ENCODE measurements around the gene SMO.
A peak's percentile ranks its signal among the peaks of the same experiment; 100 is the strongest.

SMO gene

DNA sequence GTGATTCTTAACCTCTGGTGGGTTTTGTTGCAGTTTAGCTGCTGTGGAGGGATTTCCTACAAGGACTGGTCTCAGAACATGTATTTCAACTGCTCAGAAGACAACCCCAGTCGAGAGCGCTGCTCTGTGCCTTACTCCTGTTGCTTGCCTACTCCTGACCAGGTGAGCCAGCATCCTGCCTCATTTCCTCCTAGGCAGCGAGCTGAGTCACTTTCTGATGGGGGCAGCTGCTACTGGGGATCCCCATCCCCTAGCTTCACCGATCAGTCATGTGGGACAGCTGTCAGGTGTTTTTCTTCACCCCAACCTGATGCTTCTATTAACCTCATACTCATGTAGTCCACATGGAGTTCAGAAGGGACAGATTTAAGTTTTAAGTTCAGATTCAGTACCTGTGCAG lies 21.7 kb upstream of the SMO start:
- no peaks in the 10 kb centered on the region for H3K27me3 ChIP-seq (replicated peaks; ENCODE audit: control insufficient read depth, insufficient read depth, low read length)
- DNase-seq (ENCODE audit: extremely low read depth, insufficient read length), result peak; percentile 60
- peaks cover 31% of the 10 kb centered on the region for H3K36me3 ChIP-seq (ENCODE audit: control insufficient read depth, insufficient read depth, low read length)
- no peak overlapping the region for H3K4me3 ChIP-seq (replicated peaks; ENCODE audit: low read depth, low read length)
- TF ChIP-seq, protein P1, sequence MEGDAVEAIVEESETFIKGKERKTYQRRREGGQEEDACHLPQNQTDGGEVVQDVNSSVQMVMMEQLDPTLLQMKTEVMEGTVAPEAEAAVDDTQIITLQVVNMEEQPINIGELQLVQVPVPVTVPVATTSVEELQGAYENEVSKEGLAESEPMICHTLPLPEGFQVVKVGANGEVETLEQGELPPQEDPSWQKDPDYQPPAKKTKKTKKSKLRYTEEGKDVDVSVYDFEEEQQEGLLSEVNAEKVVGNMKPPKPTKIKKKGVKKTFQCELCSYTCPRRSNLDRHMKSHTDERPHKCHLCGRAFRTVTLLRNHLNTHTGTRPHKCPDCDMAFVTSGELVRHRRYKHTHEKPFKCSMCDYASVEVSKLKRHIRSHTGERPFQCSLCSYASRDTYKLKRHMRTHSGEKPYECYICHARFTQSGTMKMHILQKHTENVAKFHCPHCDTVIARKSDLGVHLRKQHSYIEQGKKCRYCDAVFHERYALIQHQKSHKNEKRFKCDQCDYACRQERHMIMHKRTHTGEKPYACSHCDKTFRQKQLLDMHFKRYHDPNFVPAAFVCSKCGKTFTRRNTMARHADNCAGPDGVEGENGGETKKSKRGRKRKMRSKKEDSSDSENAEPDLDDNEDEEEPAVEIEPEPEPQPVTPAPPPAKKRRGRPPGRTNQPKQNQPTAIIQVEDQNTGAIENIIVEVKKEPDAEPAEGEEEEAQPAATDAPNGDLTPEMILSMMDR (IDR thresholded peaks at IDR 0.05; ENCODE audit: insufficient read depth, low read length, poor library complexity, severe bottlenecking), result no peak

DNA sequence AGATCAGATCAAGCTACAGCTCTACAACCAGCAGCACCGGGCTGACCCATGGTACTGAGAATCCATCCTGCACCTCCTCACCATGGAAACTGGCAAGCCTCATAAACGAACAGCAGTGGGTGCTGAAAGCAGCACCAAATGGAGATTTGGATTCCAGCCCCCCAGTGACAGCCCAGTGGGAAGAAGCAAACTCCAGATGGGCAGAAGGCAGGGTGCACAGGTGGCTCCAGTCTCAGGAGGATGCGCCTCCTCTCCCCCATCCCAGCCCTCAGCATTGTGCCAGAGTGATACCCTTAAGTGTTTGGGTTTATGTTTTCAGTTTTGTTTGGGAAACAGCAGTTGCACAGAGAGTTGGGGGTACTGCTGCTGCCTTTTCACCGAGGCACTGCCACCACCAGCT lies 20.6 kb upstream of the SMO start:
- TF ChIP-seq, protein P1 (IDR thresholded peaks at IDR 0.05; ENCODE audit: insufficient read depth, low read length, poor library complexity, severe bottlenecking), result no peak
- Histone ChIP-seq H3K4me3 (replicated peaks; ENCODE audit: low read depth, low read length) (no peak overlapping the region), H3K27me3 (replicated peaks; ENCODE audit: control insufficient read depth, insufficient read depth, low read length) (no peaks in the 10 kb centered on the region), H3K36me3 (ENCODE audit: control insufficient read depth, insufficient read depth, low read length) (peaks cover 25% of the 10 kb centered on the region)
- no peak for DNase-seq (ENCODE audit: extremely low read depth, insufficient read length)

DNA sequence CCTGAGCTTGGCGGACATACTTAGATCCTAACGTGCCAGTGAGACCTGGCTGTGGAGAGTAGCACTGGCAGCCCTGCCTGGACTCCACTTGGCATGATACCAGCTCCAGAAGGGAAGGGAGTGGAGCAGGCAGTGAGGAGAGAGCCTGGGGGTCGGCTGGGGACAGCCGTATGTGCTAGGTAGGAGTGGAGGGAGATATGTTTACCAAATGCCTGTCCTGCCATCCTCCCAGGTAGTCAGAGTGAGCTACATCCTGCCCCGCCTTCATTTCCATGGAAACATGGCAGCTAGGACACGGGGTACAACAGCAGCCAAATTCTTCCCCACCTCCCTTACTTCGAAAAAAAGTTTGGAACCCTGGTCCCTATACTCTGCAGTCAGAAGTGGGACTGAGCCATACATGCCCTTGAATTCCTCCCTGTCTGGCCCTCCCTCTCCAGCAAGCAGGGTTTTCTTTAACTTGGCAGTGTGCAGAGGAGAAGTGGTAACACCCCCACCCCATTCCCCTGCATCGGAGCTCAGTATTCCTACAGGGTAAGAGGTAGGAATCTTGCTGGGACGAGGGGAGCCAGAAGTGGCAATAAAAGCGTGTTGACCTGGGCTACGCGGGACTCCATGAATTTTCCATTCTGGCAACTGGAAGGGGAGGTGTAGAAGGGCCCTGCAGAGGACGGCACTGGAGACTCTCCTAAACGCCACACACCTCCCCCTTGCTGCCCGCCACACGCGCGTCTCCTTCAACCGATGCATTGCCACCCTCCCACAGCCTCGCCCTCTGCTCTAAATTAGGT lies 20.0 kb upstream of the SMO start:
- H3K36me3 ChIP-seq (ENCODE audit: control insufficient read depth, insufficient read depth, low read length), result peaks cover 25% of the 10 kb centered on the region
- H3K27me3 ChIP-seq (replicated peaks; ENCODE audit: control insufficient read depth, insufficient read depth, low read length), result no peaks in the 10 kb centered on the region
- H3K4me3 ChIP-seq (replicated peaks; ENCODE audit: low read depth, low read length), result no peak overlapping the region
- TF ChIP-seq, protein P1 (IDR thresholded peaks at IDR 0.05; ENCODE audit: insufficient read depth, low read length, poor library complexity, severe bottlenecking), result no peak
- no peak for DNase-seq (ENCODE audit: extremely low read depth, insufficient read length)

DNA sequence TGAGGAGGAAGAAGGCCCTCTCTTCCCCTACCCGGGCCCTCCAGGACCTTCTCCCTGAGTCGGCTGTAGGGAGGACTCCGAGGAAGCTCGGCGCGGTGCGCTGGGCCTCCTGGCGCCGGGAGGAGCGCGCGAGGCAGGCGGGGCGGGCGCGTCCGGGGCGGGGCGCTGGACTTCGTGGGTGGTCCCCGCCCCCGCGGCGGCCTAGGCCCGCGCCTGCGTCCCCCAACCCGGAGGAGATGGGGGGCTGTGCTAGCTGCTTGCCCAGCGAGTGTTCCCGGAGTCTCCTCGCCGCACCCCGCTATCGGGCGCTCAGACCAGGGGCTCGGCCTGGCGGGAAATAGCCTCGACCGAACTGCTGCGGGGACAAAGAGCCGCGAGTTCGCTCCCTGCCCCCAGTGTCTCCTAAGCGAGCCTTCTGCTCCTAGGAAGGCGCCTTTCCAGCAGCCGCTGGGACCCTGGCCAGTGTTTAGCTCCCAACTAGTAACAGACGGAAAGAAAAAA lies 19.2 kb upstream of the SMO start:
- Histone ChIP-seq H3K4me3 (replicated peaks; ENCODE audit: low read depth, low read length) (peak overlapping the region; percentile 44), H3K27me3 (replicated peaks; ENCODE audit: control insufficient read depth, insufficient read depth, low read length) (no peaks in the 10 kb centered on the region)
- peak; percentile 72 for DNase-seq (ENCODE audit: extremely low read depth, insufficient read length)

DNA sequence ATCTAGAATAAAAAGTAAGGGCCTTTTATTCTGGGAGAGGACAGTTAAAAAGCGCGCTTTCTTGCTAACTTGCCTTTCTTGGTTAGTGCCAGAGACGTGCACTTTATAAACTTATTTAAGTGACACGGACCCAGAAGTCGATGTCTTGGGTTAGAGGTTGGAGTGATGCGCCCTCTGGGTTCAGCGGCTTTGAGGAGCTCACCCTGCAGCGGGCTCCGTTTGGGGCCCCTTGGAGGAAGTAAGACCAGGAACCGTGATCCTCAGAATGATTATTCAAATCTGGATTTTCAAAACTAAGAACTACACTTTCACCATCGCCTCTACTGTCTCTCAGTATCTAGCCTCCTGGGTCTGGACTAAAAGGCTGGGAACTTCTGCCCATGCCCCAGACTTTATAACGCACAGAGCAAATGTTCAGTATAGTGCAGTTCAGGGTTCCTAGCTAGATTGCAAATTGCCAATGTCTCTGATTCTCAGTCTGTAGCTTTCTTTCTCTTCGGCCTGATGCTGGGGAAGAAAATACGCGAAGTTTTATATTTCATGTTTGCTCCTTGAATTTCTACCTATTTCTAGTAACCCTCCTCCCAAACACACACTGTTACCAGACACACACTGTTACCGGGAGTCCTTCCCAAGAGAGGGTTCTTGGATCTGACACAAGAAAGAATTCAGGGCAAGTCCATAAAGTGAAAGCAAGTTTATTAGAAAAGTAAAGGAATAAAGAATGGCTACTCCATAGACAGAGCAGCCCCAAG lies 18.6 kb upstream of the SMO start:
- TF ChIP-seq, protein P1 (IDR thresholded peaks at IDR 0.05; ENCODE audit: insufficient read depth, low read length, poor library complexity, severe bottlenecking), result peak; percentile 40
- peak; percentile 56 for DNase-seq (ENCODE audit: extremely low read depth, insufficient read length)
- H3K4me3 ChIP-seq (replicated peaks; ENCODE audit: low read depth, low read length), result no peak overlapping the region
- no peaks in the 10 kb centered on the region for H3K27me3 ChIP-seq (replicated peaks; ENCODE audit: control insufficient read depth, insufficient read depth, low read length)
- peaks cover 21% of the 10 kb centered on the region for H3K36me3 ChIP-seq (ENCODE audit: control insufficient read depth, insufficient read depth, low read length)

More for the DNA sequence above, 19.2 kb upstream of the SMO start:
- H3K36me3 ChIP-seq (ENCODE audit: control insufficient read depth, insufficient read depth, low read length), result peaks cover 23% of the 10 kb centered on the region
- TF ChIP-seq, protein P1 (IDR thresholded peaks at IDR 0.05; ENCODE audit: insufficient read depth, low read length, poor library complexity, severe bottlenecking), result no peak
